Muscle of leg (tissue), 11 donors: ENCODE results near the gene SSBP3. TPM values are rescaled to one million over a fixed set of nuclear protein-coding genes. Genes with fewer than 3 reads are reported as not detected.

ENCODE experiments used
- DNase-seq: peaks from one replicate; pipeline ENCODE4 v3.0.0; 2013
- H3K27ac ChIP-seq: one replicate; pipeline ENCODE4 v1.5.1; 2013; ENCODE audit warnings: mild to moderate bottlenecking, low read length, control low read depth
- H3K27me3 ChIP-seq: one replicate; pipeline ENCODE4 v1.6.1; 2013; ENCODE audit warnings: low read length; ENCODE audit not compliant: control insufficient read depth, insufficient read depth
- H3K36me3 ChIP-seq: one replicate; pipeline ENCODE4 v1.6.1; 2013; ENCODE audit warnings: low read length; ENCODE audit not compliant: control insufficient read depth, insufficient read depth
- H3K4me1 ChIP-seq: one replicate; pipeline ENCODE4 v1.6.1; 2013; ENCODE audit warnings: low read length; ENCODE audit not compliant: control insufficient read depth, insufficient read depth
- H3K4me3 ChIP-seq: one replicate; pipeline ENCODE4 v1.5.1; 2013; ENCODE audit warnings: low read length, control low read depth
- H3K9me3 ChIP-seq: replicated peaks from 2 replicates; pipeline ENCODE4 v1.6.1; 2013; ENCODE audit warnings: low read depth, low read length; ENCODE audit not compliant: control insufficient read depth
- WGBS: methylation state at CpG from one replicate; pipeline ENCODE4 v1.1.5; 2013; ENCODE audit warnings: missing lambda C conversion rate; ENCODE audit not compliant: insufficient coverage; 5-methylcytosine and 5-hydroxymethylcytosine counted together
- polyA plus RNA-seq, 8 donors: library from polyadenylated mRNA; unstranded; fragments of 120-200 nt; gene quantifications; one replicate each; pipeline versions ENCODE4 v1.2.1 to v1.2.3, GENCODE V29; 2013; ENCODE audit warnings: inconsistent platforms in 1 of 8, low replicate concordance in 1 of 8; ENCODE audit not compliant: insufficient read length in 8 of 8, insufficient read depth in 1 of 8
- total RNA-seq: library from RNA; stranded (reverse); fragments of 120-200 nt; gene quantifications from one replicate; pipeline ENCODE4 v1.2.4, GENCODE V29; 2013

The SSBP3 gene
- total and polyA plus RNA-seq, 9 donors: 14.9 to 63.8 (median 54.2) TPM

GRCh38 chr1:54314696-54315095 is 91.5 kb downstream of the SSBP3 start:
- Histone ChIP-seq H3K4me1 (peaks cover 52% of the 10 kb centered on the region), H3K4me3 (no peak overlapping the region), H3K9me3 (no peaks in the 10 kb centered on the region), H3K36me3 (no peaks in the 10 kb centered on the region), H3K27me3 (no peaks in the 10 kb centered on the region), H3K27ac (peak overlapping the region; percentile 65)
- 42% methylated on average over 5 of the region's 6 CpGs for WGBS
- no peak for DNase-seq

- no peaks in the 10 kb centered on the region for H3K9me3 ChIP-seq
- no peaks in the 10 kb centered on the region for H3K36me3 ChIP-seq
- H3K27ac ChIP-seq: peak overlapping the region; percentile 86
- peak; percentile 96 for DNase-seq
- H3K4me1 ChIP-seq: peaks cover 62% of the 10 kb centered on the region
- 23% methylated on average over 4 of the region's 7 CpGs for WGBS
- H3K27me3 ChIP-seq: no peaks in the 10 kb centered on the region
- no peak overlapping the region for H3K4me3 ChIP-seq
Observed at GRCh38 chr1:54312796-54313316, 93.3 kb downstream of the SSBP3 start.

DNA sequence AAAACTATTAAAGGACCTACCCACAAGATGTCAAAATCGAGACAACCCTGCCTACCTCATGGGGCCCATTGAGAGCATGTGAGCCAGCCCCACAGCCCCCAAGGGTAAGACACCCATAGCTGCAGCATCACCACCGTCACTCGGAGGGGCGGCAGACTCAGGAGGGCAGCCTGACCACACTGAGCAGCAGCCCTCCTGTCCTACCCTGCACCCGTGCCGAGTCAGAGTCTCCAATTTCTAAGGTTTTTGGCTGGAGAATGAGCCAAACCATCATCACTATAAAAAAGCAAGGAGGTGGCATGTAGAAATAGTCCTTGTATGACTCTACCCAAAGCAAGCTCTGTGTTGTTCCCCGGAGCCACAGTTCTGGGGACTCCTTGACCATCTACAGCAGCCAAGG is 94.7 kb downstream of the SSBP3 start:
- no peak for DNase-seq
- peaks cover 63% of the 10 kb centered on the region for H3K4me1 ChIP-seq
- H3K27me3 ChIP-seq: no peaks in the 10 kb centered on the region
- 64% methylated on average over 2 of the region's 7 CpGs for WGBS
- H3K36me3 ChIP-seq: no peaks in the 10 kb centered on the region
- no peaks in the 10 kb centered on the region for H3K9me3 ChIP-seq
- peak overlapping the region; percentile 29 for H3K27ac ChIP-seq
- H3K4me3 ChIP-seq: no peak overlapping the region

GRCh38 chr1:54310439-54311328 is 95.5 kb downstream of the SSBP3 start:
- no peak for DNase-seq
- no peaks in the 10 kb centered on the region for H3K36me3 ChIP-seq
- H3K27ac ChIP-seq: no peak overlapping the region
- 59% methylated on average over 4 of the region's 12 CpGs for WGBS
- H3K9me3 ChIP-seq: no peaks in the 10 kb centered on the region
- H3K4me1 ChIP-seq: peaks cover 71% of the 10 kb centered on the region
- H3K27me3 ChIP-seq: no peaks in the 10 kb centered on the region
- H3K4me3 ChIP-seq: no peak overlapping the region

GRCh38 chr1:54309631-54310366 is 96.4 kb downstream of the SSBP3 start:
- Histone ChIP-seq H3K4me1 (peaks cover 73% of the 10 kb centered on the region), H3K9me3 (no peaks in the 10 kb centered on the region), H3K36me3 (no peaks in the 10 kb centered on the region), H3K27me3 (no peaks in the 10 kb centered on the region), H3K4me3 (no peak overlapping the region), H3K27ac (peak overlapping the region; percentile 74)
- DNase-seq: peak; percentile 72
- 30% methylated on average over 12 of the region's 19 CpGs for whole genome bisulfite sequencing

- H3K9me3 ChIP-seq: no peaks in the 10 kb centered on the region
- no peaks in the 10 kb centered on the region for H3K36me3 ChIP-seq
- no peak for DNase-seq
- no peak overlapping the region for H3K27ac ChIP-seq
- H3K4me3 ChIP-seq: no peak overlapping the region
- WGBS: 93% methylated on average over 3 of the region's 3 CpGs
- no peaks in the 10 kb centered on the region for H3K27me3 ChIP-seq
- H3K4me1 ChIP-seq: peaks cover 69% of the 10 kb centered on the region
Observed at GRCh38 chr1:54307305-54307704, 98.9 kb downstream of the SSBP3 start.

DNA sequence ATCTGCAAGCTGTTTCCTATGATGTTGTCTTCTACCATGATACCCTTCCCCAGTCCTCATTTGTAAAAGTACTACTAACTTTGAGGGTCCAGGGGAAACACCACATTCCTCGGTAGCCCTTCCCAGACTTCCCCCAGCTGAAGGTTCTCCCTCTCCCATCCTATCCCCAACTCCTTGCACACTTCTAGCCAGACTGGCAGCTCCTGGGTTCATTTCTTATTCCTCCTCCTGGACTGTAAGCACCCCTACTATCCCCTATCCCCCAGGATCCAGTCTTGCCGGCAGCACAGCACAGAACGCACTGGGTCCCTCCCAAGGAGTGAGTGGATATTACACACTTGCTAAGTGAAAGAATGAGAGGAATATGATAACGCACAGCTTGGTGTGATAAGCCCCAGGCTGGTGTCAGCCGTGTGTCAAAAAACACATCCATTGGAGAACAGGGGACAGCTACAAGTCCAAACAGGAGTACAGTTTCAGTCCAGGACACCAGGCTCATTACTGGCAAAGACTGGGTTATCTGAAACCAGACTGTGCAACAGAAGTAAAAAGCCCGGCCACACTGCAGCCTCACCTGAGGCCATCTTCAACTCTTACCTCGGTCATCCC is 100.2 kb downstream of the SSBP3 start:
- DNase-seq: no peak
- Histone ChIP-seq H3K4me1 (peaks cover 71% of the 10 kb centered on the region), H3K27me3 (no peaks in the 10 kb centered on the region), H3K27ac (no peak overlapping the region), H3K36me3 (no peaks in the 10 kb centered on the region), H3K9me3 (no peaks in the 10 kb centered on the region), H3K4me3 (no peak overlapping the region)
- WGBS: 83% methylated on average over 4 of the region's 7 CpGs

DNA sequence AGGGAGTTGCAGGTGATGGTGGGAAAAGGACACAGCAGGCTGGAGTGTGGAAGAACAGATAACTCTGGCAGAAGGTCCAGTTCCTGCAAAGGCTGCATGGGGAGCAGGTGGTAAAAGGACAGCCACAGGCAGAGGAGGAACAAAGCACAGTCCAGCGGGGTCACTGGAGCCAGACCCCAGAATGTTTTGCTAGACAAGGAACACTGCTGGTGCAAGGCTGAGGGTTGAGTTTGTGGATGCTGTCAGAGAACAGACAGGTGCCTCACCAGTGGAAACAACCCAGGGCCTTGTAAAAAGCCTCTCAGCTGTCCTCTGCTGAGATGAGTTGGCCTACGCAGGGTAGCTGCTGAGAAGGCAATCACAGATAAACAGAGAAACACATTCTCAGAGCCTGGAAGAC is 101.7 kb downstream of the SSBP3 start:
- Histone ChIP-seq H3K9me3 (no peaks in the 10 kb centered on the region), H3K27ac (no peak overlapping the region), H3K4me3 (no peak overlapping the region), H3K27me3 (no peaks in the 10 kb centered on the region), H3K4me1 (peaks cover 69% of the 10 kb centered on the region), H3K36me3 (no peaks in the 10 kb centered on the region)
- DNase-seq: no peak
- WGBS: 85% methylated on average over 2 of the region's 2 CpGs

DNA sequence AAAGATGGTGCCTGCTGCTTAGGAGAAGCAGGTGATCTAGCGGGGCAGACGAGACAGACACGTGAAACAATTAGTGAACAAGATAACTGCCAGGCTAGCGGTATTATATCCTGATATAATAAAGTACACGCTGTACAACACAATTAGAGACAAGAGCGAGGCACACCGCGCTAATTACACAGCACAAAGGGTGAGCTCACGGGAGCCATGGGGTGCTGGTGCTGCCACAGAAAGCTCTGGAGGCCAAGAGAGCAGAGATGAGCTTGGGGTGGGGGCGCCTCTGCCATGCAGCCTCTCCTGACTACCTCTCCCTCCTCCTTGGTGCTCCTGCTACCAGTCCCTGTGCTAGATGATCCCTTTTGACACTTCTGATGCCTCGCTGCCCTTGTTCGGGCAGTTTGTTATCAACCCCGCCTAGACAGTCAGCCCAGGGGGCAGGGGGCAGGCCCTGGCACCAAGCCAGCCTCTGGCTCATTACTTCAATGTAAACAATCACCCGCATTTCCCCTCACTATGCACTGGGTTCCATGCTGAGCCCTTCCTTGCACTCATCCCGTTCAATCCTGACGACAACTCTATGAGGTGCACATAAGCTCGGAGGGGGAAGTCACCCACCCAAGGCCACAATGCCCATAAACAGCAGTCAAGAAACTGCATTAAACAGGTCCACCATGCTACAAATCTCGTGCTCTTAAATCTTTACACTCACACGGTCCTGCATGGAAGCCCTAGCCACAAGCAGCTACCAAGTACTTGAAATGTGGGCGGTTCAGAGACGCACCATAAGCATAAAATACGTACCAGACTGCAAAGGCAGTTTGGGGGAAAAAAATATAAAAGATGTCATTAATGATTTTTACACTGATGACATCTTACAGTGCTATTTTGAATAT is 103.0 kb downstream of the SSBP3 start:
- Histone ChIP-seq H3K27ac (no peak overlapping the region), H3K36me3 (no peaks in the 10 kb centered on the region), H3K4me1 (peaks cover 75% of the 10 kb centered on the region), H3K27me3 (no peaks in the 10 kb centered on the region), H3K4me3 (no peak overlapping the region), H3K9me3 (no peaks in the 10 kb centered on the region)
- DNase-seq: no peak
- WGBS: 75% methylated on average over 10 of the region's 22 CpGs
